ENCODE results near the gene NCK2. TPM values are rescaled to one million over a fixed set of nuclear protein-coding genes. Genes with fewer than 3 reads are reported as not detected.

Gene NCK2
- total RNA-seq, 1 experiment from 2014 or later, result 49.2 TPM

DNA sequence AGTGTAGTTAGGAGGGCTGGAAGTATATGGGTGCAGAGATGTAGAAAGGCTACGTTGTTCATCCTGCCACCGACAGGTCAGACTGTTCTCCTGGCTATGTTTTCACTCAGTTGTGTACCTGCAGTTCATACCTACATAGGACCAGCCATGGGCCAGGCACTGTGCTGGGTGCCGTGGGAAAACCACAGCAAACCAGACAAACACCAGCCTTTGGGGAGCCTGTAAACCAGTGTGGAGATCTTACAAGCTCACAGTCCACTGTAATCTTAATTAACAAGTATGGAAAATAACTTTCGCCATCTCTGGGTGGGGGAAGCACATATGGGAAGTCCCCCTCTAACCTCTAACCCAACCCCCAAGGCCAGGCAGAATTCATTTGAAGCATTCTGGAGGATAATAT lies 12.7 kb downstream of the NCK2 start:
- H2BK12ac ChIP-seq (ENCODE audit: insufficient read length, low read depth, low read length), result no peak overlapping the region
- no peak overlapping the region for H3K18ac ChIP-seq (ENCODE audit: insufficient read length, low read depth, low read length)
- no peak overlapping the region for H3K9ac ChIP-seq (ENCODE audit: extremely low read depth, insufficient read length, low read length)
- H3K79me1 ChIP-seq (ENCODE audit: insufficient read depth, low read depth, low read length, poor library complexity, severe bottlenecking), result peaks cover under 1% of the 10 kb centered on the region
- H2BK5ac ChIP-seq (ENCODE audit: insufficient read length, low read length), result no peak overlapping the region
- no peak overlapping the region for H3K4ac ChIP-seq (ENCODE audit: low read depth, low read length)
- no peak overlapping the region for H2BK120ac ChIP-seq (ENCODE audit: low read depth, low read length, poor library complexity, severe bottlenecking)
- no peak for DNase-seq
- no peak overlapping the region for H2AFZ ChIP-seq (ENCODE audit: low read length)
- H2BK15ac ChIP-seq (ENCODE audit: low read depth, low read length), result no peak overlapping the region
- no peaks in the 10 kb centered on the region for H3K9me3 ChIP-seq (ENCODE audit: control insufficient read depth, low read depth, low read length)
- H3K23ac ChIP-seq (ENCODE audit: insufficient read length, low read depth, low read length), result no peak overlapping the region
- Mint-ChIP-seq H3K36me3 (ENCODE audit: insufficient read depth in 1 of 3, low read depth in 3 of 3) (peaks cover 2 to 4% (median 3%) of the 10 kb centered on the region in 3 experiments; a peak in 1 of 7 replicates), H3K9me3 (no peaks in the 10 kb centered on the region), H3K27me3 (ENCODE audit: low read depth) (no peaks in the 10 kb centered on the region), H3K4me3 (no peak overlapping the region), H3K27ac (peak overlapping the region in 2 of 3 experiments; percentile 30 to 73; a peak in 3 of 7 replicates), H3K4me1 (peaks cover 69 to 83% of the 10 kb centered on the region in 2 experiments)
- H3K27ac ChIP-seq (ENCODE audit: insufficient read length, low read depth, low read length), result no peak overlapping the region
- no peak overlapping the region for H4K5ac ChIP-seq (ENCODE audit: insufficient read length, low read depth, low read length)
- no peak overlapping the region for H2AK5ac ChIP-seq (ENCODE audit: insufficient read length, low read length)
- no peak overlapping the region for H3K56ac ChIP-seq (ENCODE audit: insufficient read length, low read depth, low read length)
- no peak overlapping the region for H3T11ph ChIP-seq (ENCODE audit: low read length)
- no peak for TF ChIP-seq CTCF (conservative IDR thresholded peaks at IDR 0.05)
- H4K91ac ChIP-seq (ENCODE audit: insufficient read length, low read depth, low read length), result no peak overlapping the region
- WGBS (ENCODE audit: extremely low coverage, insufficient read length, low lambda C conversion rate), result no CpG with 5 or more reads among the region's 4 CpGs
- no peaks in the 10 kb centered on the region for H3K23me2 ChIP-seq (ENCODE audit: insufficient read length, low read depth, low read length, poor library complexity, severe bottlenecking)
- H4K20me1 ChIP-seq (ENCODE audit: control insufficient read depth, insufficient read depth, insufficient read length), result no peaks in the 10 kb centered on the region
- H2BK20ac ChIP-seq (ENCODE audit: low read depth, low read length, poor library complexity, severe bottlenecking), result no peak overlapping the region
- no peak overlapping the region for H3K14ac ChIP-seq (ENCODE audit: insufficient read depth, low read length)
- no peaks in the 10 kb centered on the region for H3K27me3 ChIP-seq (ENCODE audit: insufficient read depth, low read length)
- H4K8ac ChIP-seq (replicated peaks; ENCODE audit: insufficient read length, low read depth, low read length), result no peak overlapping the region
- H3K4me2 ChIP-seq (ENCODE audit: insufficient read depth, insufficient read length, low read length), result no peak overlapping the region
- peaks cover 17% of the 10 kb centered on the region; the same call in 1 of the 2 replicates for H3K4me1 ChIP-seq (ENCODE audit: insufficient read depth, low read length)
- H3K79me2 ChIP-seq (ENCODE audit: insufficient read depth, low read length), result peaks cover 33% of the 10 kb centered on the region; the same call in 1 of the 2 replicates
